HCT116 (cell line): Measurements from ENCODE around the gene INSL3. TPM values are rescaled to one million over a fixed set of nuclear protein-coding genes. Genes with fewer than 3 reads are reported as not detected.

Experiments used
- ATAC-seq: fragments of 200-7000 bp; cut with Tn5 transposase; 2 replicates; pipeline ENCODE4 v1.9.1; 2020; ENCODE audit warnings: mild to moderate bottlenecking, moderate library complexity
- BruUV-seq: library from RNA; stranded (reverse); fragments of 400-500 nt; replicated peaks from 2 replicates; lab custom pipeline; 2021; lab: Mats Ljungman, UMichigan
- CTCF ChIA-PET: fragments of 300-600 bp; sonication (Branson Sonifier 250); formaldehyde crosslinking; loops from one replicate; lab custom pipeline; 2021; ENCODE audit warnings: antibody characterized with exemption; lab: Charles Lee
- POLR2A ChIA-PET: fragments of 300-600, 350-600 bp; sonication (Branson Sonifier 250); formaldehyde crosslinking; loops from one replicate; lab custom pipeline; 2021; ENCODE audit warnings: antibody characterized with exemption; lab: Charles Lee
- RAD21 ChIA-PET, 2 experiments: fragments of 300-600 bp; sonication (Branson Sonifier 250); formaldehyde crosslinking; loops; one replicate each; lab custom pipeline; 2023; ENCODE audit warnings: low total read pairs in 2 of 2; ENCODE audit not compliant: uncharacterized antibody in 2 of 2, unreplicated experiment in 2 of 2, low non-redundant PET in 1 of 2; lab: Charles Lee
- DNase-seq: peaks from one replicate; pipeline ENCODE4 v3.0.0-alpha.2; 2010; ENCODE audit warnings: low read depth, low spot score
- H2AFZ ChIP-seq: fragments of 200-600 bp; shearing (Covaris generic), sonication (generic); 2 replicates; pipeline ENCODE4 v1.6.1; 2017; ENCODE audit warnings: low read depth, mixed run types, mixed read lengths, antibody characterized with exemption, low read length; ENCODE audit not compliant: poor library complexity, severe bottlenecking
- H3K27ac ChIP-seq: 2 replicates; pipeline ENCODE4 v1.5.1; 2012; ENCODE audit warnings: low read depth, low read length
- H3K27me3 ChIP-seq: fragments of 200-600 bp; sonication (generic); 2 replicates; pipeline ENCODE4 v1.6.1; 2016; ENCODE audit warnings: mixed run types, low read length, mixed read lengths; ENCODE audit not compliant: insufficient read depth
- H3K36me3 ChIP-seq, 2 experiments: fragments of 200-500 bp in 1 of 2; fragments of 200-600 bp in 1 of 2; sonication (Bioruptor generic) in 1 of 2; sonication (generic) in 1 of 2; 2 replicates each; pipeline versions ENCODE4 v1.5.1 to v1.6.1; 2014 to 2016; ENCODE audit warnings: low read length in 2 of 2, inconsistent platforms in 1 of 2, mixed read lengths in 1 of 2, mixed run types in 1 of 2; ENCODE audit not compliant: insufficient read depth in 2 of 2, control insufficient read depth in 1 of 2
- H3K4me1 ChIP-seq, 2 experiments: fragments of 200-600 bp in 1 of 2; sonication (generic) in 1 of 2; 2 replicates each; pipeline versions ENCODE4 v1.5.1 to v1.6.1; 2012 to 2017; ENCODE audit warnings: low read length in 2 of 2, inconsistent platforms in 1 of 2, mild to moderate bottlenecking in 1 of 2, mixed read lengths in 1 of 2, mixed run types in 1 of 2, moderate library complexity in 1 of 2; ENCODE audit not compliant: insufficient read depth in 2 of 2, control insufficient read depth in 1 of 2
- H3K4me2 ChIP-seq: fragments of 200-600 bp; sonication (generic); 2 replicates; pipeline ENCODE4 v1.6.1; 2017; ENCODE audit warnings: mixed run types, low read length, mixed read lengths
- H3K4me3 ChIP-seq, 2 experiments: fragments of 200-600 bp in 1 of 2; sonication (generic) in 1 of 2; replicated peaks in 1 of 2; 2 replicates each; pipeline ENCODE4 v1.5.1; 2011 to 2016; ENCODE audit warnings: low read length in 2 of 2, control low read depth in 1 of 2, low read depth in 1 of 2, mild to moderate bottlenecking in 1 of 2, mixed read lengths in 1 of 2, mixed run types in 1 of 2
- H3K79me2 ChIP-seq: fragments of 200-600 bp; sonication (generic); 2 replicates; pipeline ENCODE4 v1.6.1; 2017; ENCODE audit warnings: mild to moderate bottlenecking, mixed run types, low read length, moderate library complexity, mixed read lengths; ENCODE audit not compliant: insufficient read depth
- H3K9ac ChIP-seq: fragments of 200-600 bp; sonication (generic); 2 replicates; pipeline ENCODE4 v1.6.1; 2016; ENCODE audit warnings: low read length, mixed read lengths
- H3K9me2 ChIP-seq: fragments of 200-600 bp; sonication (generic), shearing (Covaris generic); 2 replicates; pipeline ENCODE4 v1.6.1; 2017; ENCODE audit warnings: mixed run types, mild to moderate bottlenecking, moderate library complexity; ENCODE audit not compliant: insufficient read depth
- H3K9me3 ChIP-seq, 2 experiments: fragments of 200-500 bp in 1 of 2; fragments of 200-600 bp in 1 of 2; sonication (Bioruptor generic) in 1 of 2; sonication (generic) in 1 of 2; 2 replicates each; pipeline ENCODE4 v1.6.1; 2014 to 2017; ENCODE audit warnings: low read length in 2 of 2, mixed read lengths in 2 of 2, inconsistent platforms in 1 of 2, low read depth in 1 of 2, mild to moderate bottlenecking in 1 of 2, mixed run types in 1 of 2, moderate library complexity in 1 of 2; ENCODE audit not compliant: control insufficient read depth in 1 of 2, insufficient read depth in 1 of 2
- H4K20me1 ChIP-seq: fragments of 200-600 bp; sonication (generic), shearing (Covaris generic); 2 replicates; pipeline ENCODE4 v1.6.1; 2017; ENCODE audit warnings: mixed run types, mild to moderate bottlenecking, moderate library complexity; ENCODE audit not compliant: insufficient read depth
- CBX3 ChIP-seq: IDR thresholded peaks from 2 replicates; pipeline ENCODE4 v1.6.1; 2012; ENCODE audit warnings: low read depth
- EGR1 ChIP-seq: IDR thresholded peaks from 2 replicates; pipeline ENCODE4 v1.6.1; 2012; ENCODE audit warnings: low read depth
- ELF1 ChIP-seq: IDR thresholded peaks from 2 replicates; pipeline ENCODE4 v1.6.1; 2012; ENCODE audit warnings: low read depth, borderline replicate concordance
- EZH2 ChIP-seq: fragments of 200-600 bp; sonication (generic); IDR thresholded peaks from 2 replicates; pipeline ENCODE4 v1.6.1; 2017; ENCODE audit warnings: antibody characterized with exemption, mixed run types
- FOSL1 ChIP-seq: IDR thresholded peaks from 2 replicates; pipeline ENCODE4 v1.6.1; 2012; ENCODE audit warnings: low read depth
- JUND ChIP-seq: IDR thresholded peaks from 2 replicates; pipeline ENCODE4 v1.6.1; 2012
- POLR2A ChIP-seq: IDR thresholded peaks from 2 replicates; pipeline ENCODE4 v1.7.0; 2011; ENCODE audit warnings: borderline replicate concordance; ENCODE audit not compliant: insufficient read depth, insufficient read length; ENCODE audit errors: extremely low read depth
- POLR2AphosphoS5 ChIP-seq: IDR thresholded peaks from 2 replicates; pipeline ENCODE4 v1.6.1; 2011; ENCODE audit warnings: mild to moderate bottlenecking, low read depth, low read length, moderate library complexity
- RAD21 ChIP-seq: IDR thresholded peaks from 2 replicates; pipeline ENCODE4 v1.6.1; 2012; ENCODE audit warnings: low read depth, mild to moderate bottlenecking
- SIN3A ChIP-seq: IDR thresholded peaks from 2 replicates; pipeline ENCODE4 v1.6.1; 2012; ENCODE audit warnings: low read depth
- SP1 ChIP-seq: IDR thresholded peaks from 2 replicates; pipeline ENCODE4 v1.6.1; 2012; ENCODE audit warnings: low read depth
- TCF7L2 ChIP-seq: IDR thresholded peaks from 2 replicates; pipeline ENCODE4 v1.7.0; 2011; ENCODE audit warnings: borderline replicate concordance, inconsistent platforms; ENCODE audit not compliant: insufficient read depth, insufficient read length; ENCODE audit errors: extremely low read depth
- ZFX ChIP-seq: fragments of 450-650 bp; IDR thresholded peaks from 2 replicates; pipeline ENCODE4 v1.6.1; 2017
- ZNF274 ChIP-seq: fragments of 200-500 bp; sonication (Bioruptor generic); IDR thresholded peaks from 2 replicates; pipeline ENCODE4 v1.6.1; 2014; ENCODE audit warnings: mild to moderate bottlenecking, low read depth, low read length, inconsistent platforms
- intact Hi-C: fragments of 100-400 bp; cut with micrococcal nuclease; formaldehyde crosslinking; loops from 2 replicates; pipeline ENCODE4 v1.10.0; 2022
- total RNA-seq: library from RNA; stranded (reverse); gene quantifications from one replicate; pipeline ENCODE4 v1.2.1, GENCODE V29; 2021; ENCODE audit not compliant: unreplicated experiment
- TF ChIP-seq, protein P1 (sequence below): IDR thresholded peaks from 2 replicates; pipeline ENCODE4 v1.6.1; 2012
- TF ChIP-seq, protein P2 (sequence below), 3 experiments: fragments of 200-600 bp in 1 of 3; sonication (generic) in 1 of 3; IDR thresholded peaks in 2 of 3; conservative IDR thresholded peaks in 1 of 3; 2 replicates each; pipeline ENCODE4 v1.5.1; 2012 to 2017; ENCODE audit warnings: low read depth in 2 of 3, low read length in 2 of 3, antibody characterized with exemption in 1 of 3, borderline replicate concordance in 1 of 3, control low read depth in 1 of 3, mild to moderate bottlenecking in 1 of 3, mixed read lengths in 1 of 3, mixed run types in 1 of 3, moderate library complexity in 1 of 3; ENCODE audit not compliant: insufficient read depth in 1 of 3

INSL3 gene
- total RNA-seq, 1 experiment from 2014 or later: 0.96 TPM

GRCh38 chr19:17805427-17805826, 15.9 kb downstream of the INSL3 start (continued):
- TF ChIP-seq EGR1: no peak
- TF ChIP-seq JUND: no peak
- no peak for TF ChIP-seq RAD21
- TF ChIP-seq TCF7L2: no peak
- TF ChIP-seq POLR2A: no peak
- no peak for TF ChIP-seq CBX3
- TF ChIP-seq ZFX: no peak
- TF ChIP-seq EZH2: no peak
- TF ChIP-seq, protein P1, sequence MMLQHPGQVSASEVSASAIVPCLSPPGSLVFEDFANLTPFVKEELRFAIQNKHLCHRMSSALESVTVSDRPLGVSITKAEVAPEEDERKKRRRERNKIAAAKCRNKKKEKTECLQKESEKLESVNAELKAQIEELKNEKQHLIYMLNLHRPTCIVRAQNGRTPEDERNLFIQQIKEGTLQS: no peak
- no peak for TF ChIP-seq POLR2AphosphoS5
- no peak for TF ChIP-seq SIN3A
- TF ChIP-seq FOSL1: no peak
- TF ChIP-seq ELF1: no peak
- no peak for TF ChIP-seq SP1

GRCh38 chr19:17803264-17803896, 17.9 kb downstream of the INSL3 start:
- no peaks in the 10 kb centered on the region for H3K9me3 ChIP-seq
- H3K9me2 ChIP-seq: no peaks in the 10 kb centered on the region
- no peak overlapping the region for H3K4me2 ChIP-seq
- peaks cover 23% of the 10 kb centered on the region; the same call in 1 of the 2 replicates for H3K79me2 ChIP-seq
- H3K4me3 ChIP-seq: no peak overlapping the region
- POLR2A ChIA-PET: interaction anchor here (1.1 to 1.4 kb wide), 3 partner anchors 14 to 56 kb away, joined by 3 to 5 read pairs (median 5); partner anchors contain the start of gene RPL18A
- no peaks in the 10 kb centered on the region for H4K20me1 ChIP-seq
- CTCF ChIA-PET: interaction anchor here (0.7 kb wide), 1 partner anchor 28 kb away, joined by 3 read pairs; no protein-coding TSS in a partner anchor
- H3K9ac ChIP-seq: no peak overlapping the region
- RAD21 ChIA-PET: interaction anchor here in 1 of 2 experiments (0.6 kb wide), 1 partner anchor 26 kb away, joined by 3 read pairs; no protein-coding TSS in a partner anchor
- no peak for ATAC-seq
- no peak for DNase-seq
- no TSS peak for BruUV-seq
- no peak overlapping the region for H2AFZ ChIP-seq
- no peaks in the 10 kb centered on the region for H3K27me3 ChIP-seq
- intact Hi-C loops: no loop called here
- peaks cover 0 to 1% of the 10 kb centered on the region in 2 experiments; a peak in 2 of 4 replicates for H3K36me3 ChIP-seq
- TF ChIP-seq SIN3A (no peak), CBX3 (no peak), ZNF274 (no peak), EZH2 (no peak), ELF1 (no peak), SP1 (no peak)
- TF ChIP-seq, protein P2, sequence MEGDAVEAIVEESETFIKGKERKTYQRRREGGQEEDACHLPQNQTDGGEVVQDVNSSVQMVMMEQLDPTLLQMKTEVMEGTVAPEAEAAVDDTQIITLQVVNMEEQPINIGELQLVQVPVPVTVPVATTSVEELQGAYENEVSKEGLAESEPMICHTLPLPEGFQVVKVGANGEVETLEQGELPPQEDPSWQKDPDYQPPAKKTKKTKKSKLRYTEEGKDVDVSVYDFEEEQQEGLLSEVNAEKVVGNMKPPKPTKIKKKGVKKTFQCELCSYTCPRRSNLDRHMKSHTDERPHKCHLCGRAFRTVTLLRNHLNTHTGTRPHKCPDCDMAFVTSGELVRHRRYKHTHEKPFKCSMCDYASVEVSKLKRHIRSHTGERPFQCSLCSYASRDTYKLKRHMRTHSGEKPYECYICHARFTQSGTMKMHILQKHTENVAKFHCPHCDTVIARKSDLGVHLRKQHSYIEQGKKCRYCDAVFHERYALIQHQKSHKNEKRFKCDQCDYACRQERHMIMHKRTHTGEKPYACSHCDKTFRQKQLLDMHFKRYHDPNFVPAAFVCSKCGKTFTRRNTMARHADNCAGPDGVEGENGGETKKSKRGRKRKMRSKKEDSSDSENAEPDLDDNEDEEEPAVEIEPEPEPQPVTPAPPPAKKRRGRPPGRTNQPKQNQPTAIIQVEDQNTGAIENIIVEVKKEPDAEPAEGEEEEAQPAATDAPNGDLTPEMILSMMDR (IDR thresholded peaks at IDR 0.05 in 2 of 3, conservative IDR thresholded peaks at IDR 0.05 in 1 of 3; ENCODE audit: borderline replicate concordance in 1 of 3, insufficient read depth in 1 of 3, low read depth in 2 of 3, low read length in 2 of 3): no peak
- no peak overlapping the region for H3K27ac ChIP-seq
- H3K4me1 ChIP-seq: peaks cover 4 to 33% of the 10 kb centered on the region in 2 experiments; a peak in 3 of 4 replicates
